SH-SY5Y (cell line): Measurements from ENCODE around the gene GALNT1.

Experiments used
- GATA2 ChIP-seq: IDR thresholded peaks from 2 replicates; pipeline ENCODE4 v1.6.1; 2011; ENCODE audit warnings: mild to moderate bottlenecking, low read depth, low read length
- GATA3 ChIP-seq: IDR thresholded peaks from 2 replicates; pipeline ENCODE4 v1.6.1; 2011; ENCODE audit warnings: low read depth, mild to moderate bottlenecking, low read length, moderate library complexity

DNA sequence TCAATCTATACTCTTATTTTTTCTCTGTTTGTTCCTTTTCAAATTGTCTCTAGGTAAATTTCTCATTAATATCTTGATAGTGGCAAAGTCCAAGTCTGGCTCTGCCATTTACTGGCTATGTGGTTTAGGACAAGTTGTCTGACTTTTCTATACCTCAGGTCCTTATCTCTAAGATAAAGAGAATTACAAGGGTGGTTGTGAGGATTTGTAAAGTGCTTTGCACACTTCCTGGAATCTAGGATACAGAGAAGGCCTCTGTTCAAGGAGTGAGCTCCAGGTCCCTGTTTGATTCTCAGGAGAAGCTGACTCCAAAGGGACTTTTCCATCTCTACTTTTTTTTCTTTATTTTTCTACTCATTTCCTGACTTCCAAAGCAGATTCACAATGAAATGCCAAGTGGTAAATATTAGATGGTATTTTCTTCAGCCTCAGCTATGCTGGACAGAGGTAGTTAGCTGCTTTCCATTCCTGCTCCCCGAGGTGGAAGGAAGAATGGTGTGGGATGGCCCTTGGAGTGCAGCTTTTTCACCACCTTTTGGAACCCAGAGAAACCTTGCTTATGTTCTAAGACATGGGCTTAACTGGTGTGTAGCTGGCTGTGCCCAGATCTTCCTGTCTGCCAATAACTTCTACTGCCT lies 90.5 kb downstream of the GALNT1 start:
- TF ChIP-seq GATA2 (no peak), GATA3 (no peak)
